Measurements from ENCODE around the gene PRKAR2B.

PRKAR2B gene

GRCh38 chr7:107206706-107207105 is 162.2 kb downstream of the PRKAR2B start:
- H3K27ac ChIP-seq: no peak overlapping the region
- H3K4me3 ChIP-seq (ENCODE audit: low read depth, low read length): no peak overlapping the region
- in situ Hi-C loops (cut with HindIII; ENCODE audit: low pct_ligation_motif_present, low sequenced_read_pairs): no loop called here
- H3K27me3 ChIP-seq (replicated peaks): no peaks in the 10 kb centered on the region
- no peak for TF ChIP-seq CTCF (IDR thresholded peaks at IDR 0.05; ENCODE audit: low read depth, low read length, missing control alignments)
- DNase-seq: no peak
- peaks cover 19% of the 10 kb centered on the region for H3K36me3 ChIP-seq (replicated peaks)

- in situ Hi-C loops (cut with HindIII; ENCODE audit: low pct_ligation_motif_present, low sequenced_read_pairs): no loop called here
- peaks cover 13% of the 10 kb centered on the region for H3K36me3 ChIP-seq (replicated peaks)
Observed at GRCh38 chr7:107207459-107207858, 163.0 kb downstream of the PRKAR2B start.

GRCh38 chr7:107208024-107208521 is 163.6 kb downstream of the PRKAR2B start:
- no peak for TF ChIP-seq CTCF (IDR thresholded peaks at IDR 0.05; ENCODE audit: low read depth, low read length, missing control alignments)
- Histone ChIP-seq H3K36me3 (replicated peaks) (peaks cover 12% of the 10 kb centered on the region), H3K27me3 (replicated peaks) (no peaks in the 10 kb centered on the region), H3K4me3 (ENCODE audit: low read depth, low read length) (no peak overlapping the region), H3K27ac (peak overlapping the region; percentile 6)
- in situ Hi-C loops (cut with HindIII; ENCODE audit: low pct_ligation_motif_present, low sequenced_read_pairs): no loop called here
- DNase-seq: peak; percentile 6

More at GRCh38 chr7:107207459-107207858, 163.0 kb downstream of the PRKAR2B start:
- Histone ChIP-seq H3K4me3 (ENCODE audit: low read depth, low read length) (no peak overlapping the region), H3K27me3 (replicated peaks) (no peaks in the 10 kb centered on the region), H3K27ac (no peak overlapping the region)
- TF ChIP-seq CTCF (IDR thresholded peaks at IDR 0.05; ENCODE audit: low read depth, low read length, missing control alignments): no peak
- DNase-seq: no peak

- no peaks in the 10 kb centered on the region for H3K27me3 ChIP-seq (replicated peaks)
- DNase-seq: no peak
- H3K4me3 ChIP-seq (ENCODE audit: low read depth, low read length): no peak overlapping the region
- peaks cover 8% of the 10 kb centered on the region for H3K36me3 ChIP-seq (replicated peaks)
- no peak for TF ChIP-seq CTCF (IDR thresholded peaks at IDR 0.05; ENCODE audit: low read depth, low read length, missing control alignments)
- H3K27ac ChIP-seq: peak overlapping the region; percentile 6
- in situ Hi-C loops (cut with HindIII; ENCODE audit: low pct_ligation_motif_present, low sequenced_read_pairs): no loop called here
Observed at GRCh38 chr7:107208563-107208962, 164.1 kb downstream of the PRKAR2B start.

- H3K36me3 ChIP-seq (replicated peaks): peaks cover 6% of the 10 kb centered on the region
- DNase-seq: no peak
Observed at GRCh38 chr7:107209565-107209964, 165.1 kb downstream of the PRKAR2B start.

More at GRCh38 chr7:107209565-107209964, 165.1 kb downstream of the PRKAR2B start:
- in situ Hi-C loops (cut with HindIII; ENCODE audit: low pct_ligation_motif_present, low sequenced_read_pairs): no loop called here
- Histone ChIP-seq H3K27me3 (replicated peaks) (no peaks in the 10 kb centered on the region), H3K27ac (no peak overlapping the region), H3K4me3 (ENCODE audit: low read depth, low read length) (no peak overlapping the region)
- TF ChIP-seq CTCF (IDR thresholded peaks at IDR 0.05; ENCODE audit: low read depth, low read length, missing control alignments): no peak
